Upper lobe of left lung (tissue), 4 donors: ENCODE results near the gene FOCAD.

Experiments used
- POLR2A ChIP-seq, 4 donors: fragments of 450-650 bp; IDR thresholded peaks; one replicate each; pipeline ENCODE4 v1.5.1; 2016 to 2017; ENCODE audit warnings: antibody characterized with exemption in 4 of 4, mild to moderate bottlenecking in 2 of 4
- TF ChIP-seq, protein P1 (sequence below), 6 experiments: fragments of 450-650 bp in 4 of 6; fragments of 200-600 bp in 2 of 6; sonication (generic) in 2 of 6; IDR thresholded peaks; one replicate each; pipeline ENCODE4 v1.5.1; 2016 to 2019; ENCODE audit warnings: antibody characterized with exemption in 6 of 6

DNA sequence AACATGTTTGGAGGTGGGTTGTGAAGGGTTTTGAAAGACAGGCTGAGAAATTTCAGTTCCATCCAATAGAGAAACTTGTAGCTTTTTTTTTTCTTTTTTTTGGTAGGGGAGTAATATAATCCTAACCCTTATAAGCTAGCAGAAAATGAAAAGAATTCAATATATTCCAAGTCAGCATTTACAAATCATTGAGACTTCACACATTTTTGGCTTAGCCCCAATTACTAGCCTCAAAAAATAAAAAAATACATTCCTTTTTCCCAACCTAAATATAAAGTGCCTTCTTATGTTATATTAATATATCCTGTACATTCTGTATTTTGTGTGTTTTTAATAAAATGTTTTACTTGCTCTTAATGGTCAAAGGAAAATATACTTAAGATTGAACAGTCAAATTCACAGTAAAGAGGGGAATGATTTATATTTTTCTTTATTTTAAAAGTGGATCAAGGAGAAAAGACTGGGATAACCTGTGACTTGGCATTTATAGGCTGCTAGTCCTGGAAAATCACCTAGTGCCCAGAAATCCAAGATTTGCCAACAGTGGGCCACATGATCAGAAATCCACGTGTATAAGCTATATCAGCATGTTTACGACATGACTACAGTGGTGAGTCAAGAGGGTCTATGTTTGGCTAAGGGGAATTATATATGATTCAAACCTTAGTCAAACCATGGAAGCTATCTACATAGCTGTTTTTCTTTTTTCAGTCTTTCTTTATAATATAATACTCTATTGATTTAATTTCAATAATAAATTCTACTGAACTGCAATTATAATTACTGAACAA lies 332.8 kb downstream of the FOCAD start:
- TF ChIP-seq POLR2A (IDR thresholded peaks at IDR 0.05), result no peak
- TF ChIP-seq, protein P1, sequence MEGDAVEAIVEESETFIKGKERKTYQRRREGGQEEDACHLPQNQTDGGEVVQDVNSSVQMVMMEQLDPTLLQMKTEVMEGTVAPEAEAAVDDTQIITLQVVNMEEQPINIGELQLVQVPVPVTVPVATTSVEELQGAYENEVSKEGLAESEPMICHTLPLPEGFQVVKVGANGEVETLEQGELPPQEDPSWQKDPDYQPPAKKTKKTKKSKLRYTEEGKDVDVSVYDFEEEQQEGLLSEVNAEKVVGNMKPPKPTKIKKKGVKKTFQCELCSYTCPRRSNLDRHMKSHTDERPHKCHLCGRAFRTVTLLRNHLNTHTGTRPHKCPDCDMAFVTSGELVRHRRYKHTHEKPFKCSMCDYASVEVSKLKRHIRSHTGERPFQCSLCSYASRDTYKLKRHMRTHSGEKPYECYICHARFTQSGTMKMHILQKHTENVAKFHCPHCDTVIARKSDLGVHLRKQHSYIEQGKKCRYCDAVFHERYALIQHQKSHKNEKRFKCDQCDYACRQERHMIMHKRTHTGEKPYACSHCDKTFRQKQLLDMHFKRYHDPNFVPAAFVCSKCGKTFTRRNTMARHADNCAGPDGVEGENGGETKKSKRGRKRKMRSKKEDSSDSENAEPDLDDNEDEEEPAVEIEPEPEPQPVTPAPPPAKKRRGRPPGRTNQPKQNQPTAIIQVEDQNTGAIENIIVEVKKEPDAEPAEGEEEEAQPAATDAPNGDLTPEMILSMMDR (IDR thresholded peaks at IDR 0.05), result no peak
